Measurements from ENCODE around the gene TNFRSF13B.

GRCh38 chr17:16923097-16923903, 48.6 kb downstream of the TNFRSF13B start:
- TF ChIP-seq CTCF (IDR thresholded peaks at IDR 0.05) = no peak
- TF ChIP-seq POLR2A (IDR thresholded peaks at IDR 0.05) = no peak
